ENCODE measurements around the gene UBE2L3.
A peak's percentile ranks its signal among the peaks of the same experiment; 100 is the strongest.

DNA sequence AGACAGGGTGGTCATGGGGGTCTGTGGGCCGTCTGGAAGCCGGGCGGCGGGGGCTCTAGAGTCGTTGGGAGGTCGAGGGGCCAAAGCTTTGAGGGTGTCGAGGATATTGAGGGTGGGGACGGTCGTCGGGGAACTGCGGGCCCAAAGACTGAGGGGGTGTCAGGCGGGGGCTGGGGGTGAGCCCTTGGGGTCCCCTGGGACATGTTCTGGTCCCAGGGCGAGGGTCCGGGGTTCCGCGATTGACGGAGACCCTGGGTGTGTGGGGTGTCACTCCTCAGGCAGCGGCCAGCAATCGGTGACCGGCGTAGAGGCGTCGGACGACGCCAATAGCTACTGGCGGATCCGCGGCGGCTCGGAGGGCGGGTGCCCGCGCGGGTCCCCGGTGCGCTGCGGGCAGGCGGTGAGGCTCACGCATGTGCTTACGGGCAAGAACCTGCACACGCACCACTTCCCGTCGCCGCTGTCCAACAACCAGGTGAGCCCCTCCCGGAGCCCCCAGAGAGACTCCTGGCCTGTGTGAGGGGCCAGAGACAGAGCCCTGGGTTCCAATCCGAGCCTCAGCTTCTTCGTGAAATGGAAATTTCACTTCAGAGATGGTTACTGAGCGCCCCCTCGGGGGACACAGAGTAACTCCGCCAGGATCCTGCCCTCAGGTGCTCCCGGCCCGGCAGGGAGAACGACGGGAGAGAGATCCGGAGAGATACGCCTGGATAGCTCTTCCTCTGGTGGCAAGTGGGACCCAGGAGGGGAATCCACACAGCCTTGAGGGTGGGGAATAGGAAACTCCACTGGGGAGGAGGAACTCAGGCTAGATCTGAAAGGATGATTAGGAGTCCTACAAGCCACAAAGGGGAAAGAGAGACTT, 75.3 kb downstream of the UBE2L3 start:
- TF ChIP-seq POLR2AphosphoS5 (IDR thresholded peaks at IDR 0.05): no peak
- no peak for TF ChIP-seq POLR2A (IDR thresholded peaks at IDR 0.05)
- TF ChIP-seq, protein P1, sequence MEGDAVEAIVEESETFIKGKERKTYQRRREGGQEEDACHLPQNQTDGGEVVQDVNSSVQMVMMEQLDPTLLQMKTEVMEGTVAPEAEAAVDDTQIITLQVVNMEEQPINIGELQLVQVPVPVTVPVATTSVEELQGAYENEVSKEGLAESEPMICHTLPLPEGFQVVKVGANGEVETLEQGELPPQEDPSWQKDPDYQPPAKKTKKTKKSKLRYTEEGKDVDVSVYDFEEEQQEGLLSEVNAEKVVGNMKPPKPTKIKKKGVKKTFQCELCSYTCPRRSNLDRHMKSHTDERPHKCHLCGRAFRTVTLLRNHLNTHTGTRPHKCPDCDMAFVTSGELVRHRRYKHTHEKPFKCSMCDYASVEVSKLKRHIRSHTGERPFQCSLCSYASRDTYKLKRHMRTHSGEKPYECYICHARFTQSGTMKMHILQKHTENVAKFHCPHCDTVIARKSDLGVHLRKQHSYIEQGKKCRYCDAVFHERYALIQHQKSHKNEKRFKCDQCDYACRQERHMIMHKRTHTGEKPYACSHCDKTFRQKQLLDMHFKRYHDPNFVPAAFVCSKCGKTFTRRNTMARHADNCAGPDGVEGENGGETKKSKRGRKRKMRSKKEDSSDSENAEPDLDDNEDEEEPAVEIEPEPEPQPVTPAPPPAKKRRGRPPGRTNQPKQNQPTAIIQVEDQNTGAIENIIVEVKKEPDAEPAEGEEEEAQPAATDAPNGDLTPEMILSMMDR (IDR thresholded peaks at IDR 0.05): peak in 3 of 4 experiments; percentile 22 to 53 (median 30)

Data from gastroesophageal sphincter (tissue), 3 donors.